Muscle layer of colon (tissue), 2 donors: Measurements from ENCODE around the gene REM2.

Source experiments
- H3K27ac ChIP-seq: one replicate; pipeline ENCODE4 v1.7.0; 2013; ENCODE audit warnings: low read depth, mild to moderate bottlenecking, low read length, moderate library complexity
- H3K27me3 ChIP-seq, 2 donors: one replicate each; pipeline ENCODE4 v1.7.0; 2013; ENCODE audit warnings: low read length in 2 of 2, mild to moderate bottlenecking in 2 of 2; ENCODE audit not compliant: insufficient read depth in 2 of 2, control insufficient read depth in 1 of 2
- H3K36me3 ChIP-seq: one replicate; pipeline ENCODE4 v1.7.0; 2013; ENCODE audit warnings: mild to moderate bottlenecking, low read length; ENCODE audit not compliant: insufficient read depth
- H3K4me1 ChIP-seq: one replicate; pipeline ENCODE4 v1.7.0; 2013; ENCODE audit warnings: mild to moderate bottlenecking, low read length; ENCODE audit not compliant: insufficient read depth
- H3K4me3 ChIP-seq, 2 donors: one replicate each; pipeline ENCODE4 v1.7.0; 2013; ENCODE audit warnings: low read length in 2 of 2, low read depth in 1 of 2, mild to moderate bottlenecking in 1 of 2, moderate library complexity in 1 of 2
- H3K9ac ChIP-seq: one replicate; pipeline ENCODE4 v1.7.0; 2013; ENCODE audit warnings: low read length
- H3K9me3 ChIP-seq: one replicate; pipeline ENCODE4 v1.7.0; 2013; ENCODE audit warnings: mild to moderate bottlenecking, low read length
- donor health status: abdominal sarcoma.
- donor health status: Adenocarcinoma of cecum.

Gene REM2

DNA sequence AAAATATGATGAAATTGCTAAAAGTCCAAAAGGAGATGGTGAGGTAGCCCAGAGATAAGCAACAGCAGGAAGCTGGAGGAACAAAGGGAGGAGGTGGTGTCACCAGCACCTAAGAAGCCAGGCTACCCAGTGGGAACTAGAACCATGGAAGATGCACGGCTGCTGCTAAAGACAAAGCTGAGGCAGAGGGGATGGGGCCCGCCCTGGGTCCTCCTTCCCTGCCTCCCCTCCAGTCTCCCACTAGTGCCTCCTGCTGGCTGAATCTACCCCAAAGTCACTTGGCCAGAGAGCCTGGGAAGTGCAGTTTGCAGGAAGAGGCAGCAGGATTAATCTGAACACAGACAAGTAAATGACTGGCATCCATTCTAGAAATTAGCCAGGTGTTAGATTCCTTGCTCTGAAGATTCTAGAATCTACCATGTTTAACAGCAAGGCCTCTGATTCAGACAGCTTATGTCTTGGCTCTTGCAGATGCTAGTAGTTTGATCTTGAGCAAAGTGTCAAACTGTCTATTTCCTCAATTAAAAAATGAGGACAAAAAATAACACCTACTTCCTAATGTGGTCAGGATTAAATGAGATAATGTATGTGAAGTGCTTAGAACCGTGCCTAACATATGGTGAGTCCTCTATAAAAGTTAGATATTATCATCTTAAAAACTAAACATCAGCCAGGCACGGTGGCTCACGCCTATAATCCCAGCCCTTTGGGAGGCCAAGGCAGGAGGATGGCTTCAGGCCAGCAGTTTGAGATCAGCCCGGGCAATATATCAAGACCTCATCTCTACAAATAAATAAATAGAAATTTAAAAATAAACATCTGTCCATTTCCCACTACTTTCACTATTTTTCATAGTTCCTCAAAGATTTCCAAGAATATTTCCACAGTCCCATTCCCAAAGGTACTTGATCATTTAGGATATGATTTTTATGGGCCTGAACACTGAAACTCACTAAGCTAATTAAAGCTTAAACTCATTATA lies 17.3 kb upstream of the REM2 start:
- Histone ChIP-seq H3K4me1 (peaks cover 7% of the 10 kb centered on the region), H3K9me3 (no peaks in the 10 kb centered on the region), H3K27ac (no peak overlapping the region), H3K4me3 (no peak overlapping the region), H3K9ac (no peak overlapping the region), H3K36me3 (no peaks in the 10 kb centered on the region), H3K27me3 (no peaks in the 10 kb centered on the region)

DNA sequence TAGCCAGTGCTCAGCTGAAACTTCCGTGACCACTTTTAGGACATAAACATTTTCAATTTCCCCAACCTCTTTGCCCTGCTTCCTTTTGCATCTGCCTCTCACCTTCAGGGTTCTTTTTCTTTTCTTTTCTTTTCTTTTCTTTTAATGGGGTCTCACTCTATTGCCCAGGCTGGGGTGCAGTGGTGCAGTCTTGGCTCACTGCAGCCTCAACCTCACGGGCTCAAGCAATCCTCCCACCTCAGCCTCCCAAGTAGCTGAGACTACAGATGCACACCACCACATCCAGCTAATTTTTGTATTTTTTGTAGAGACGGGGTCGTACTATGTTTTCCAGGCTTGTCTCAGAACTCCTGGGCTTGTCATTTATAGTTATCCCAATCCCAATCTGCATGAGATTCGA lies 16.1 kb upstream of the REM2 start:
- H3K4me3 ChIP-seq = no peak overlapping the region
- no peaks in the 10 kb centered on the region for H3K36me3 ChIP-seq
- H3K27ac ChIP-seq = no peak overlapping the region
- no peaks in the 10 kb centered on the region for H3K27me3 ChIP-seq
- H3K9me3 ChIP-seq = no peaks in the 10 kb centered on the region
- no peak overlapping the region for H3K9ac ChIP-seq
- peaks cover 10% of the 10 kb centered on the region for H3K4me1 ChIP-seq

DNA sequence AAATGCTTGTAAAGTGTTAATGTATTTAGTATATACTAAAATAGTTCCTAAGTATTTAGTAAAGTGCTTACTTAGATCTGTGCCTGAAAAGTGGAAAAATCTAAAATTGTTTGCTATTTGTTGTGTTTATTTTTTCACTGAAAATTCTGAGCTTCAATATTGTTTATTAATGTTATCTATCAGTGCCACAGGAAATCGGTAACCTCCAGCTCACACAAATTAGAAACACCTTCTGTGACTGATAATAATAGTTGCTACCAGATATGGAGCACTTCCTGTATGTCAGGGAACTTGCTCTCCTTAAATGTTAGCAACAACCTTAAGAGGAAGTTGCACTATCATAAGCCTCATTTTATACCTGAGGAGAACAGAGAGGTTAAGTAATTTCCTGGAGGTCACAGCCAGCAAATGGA lies 12.2 kb upstream of the REM2 start:
- Histone ChIP-seq H3K27ac (peak overlapping the region; percentile 99), H3K9ac (peak overlapping the region; percentile 90)

DNA sequence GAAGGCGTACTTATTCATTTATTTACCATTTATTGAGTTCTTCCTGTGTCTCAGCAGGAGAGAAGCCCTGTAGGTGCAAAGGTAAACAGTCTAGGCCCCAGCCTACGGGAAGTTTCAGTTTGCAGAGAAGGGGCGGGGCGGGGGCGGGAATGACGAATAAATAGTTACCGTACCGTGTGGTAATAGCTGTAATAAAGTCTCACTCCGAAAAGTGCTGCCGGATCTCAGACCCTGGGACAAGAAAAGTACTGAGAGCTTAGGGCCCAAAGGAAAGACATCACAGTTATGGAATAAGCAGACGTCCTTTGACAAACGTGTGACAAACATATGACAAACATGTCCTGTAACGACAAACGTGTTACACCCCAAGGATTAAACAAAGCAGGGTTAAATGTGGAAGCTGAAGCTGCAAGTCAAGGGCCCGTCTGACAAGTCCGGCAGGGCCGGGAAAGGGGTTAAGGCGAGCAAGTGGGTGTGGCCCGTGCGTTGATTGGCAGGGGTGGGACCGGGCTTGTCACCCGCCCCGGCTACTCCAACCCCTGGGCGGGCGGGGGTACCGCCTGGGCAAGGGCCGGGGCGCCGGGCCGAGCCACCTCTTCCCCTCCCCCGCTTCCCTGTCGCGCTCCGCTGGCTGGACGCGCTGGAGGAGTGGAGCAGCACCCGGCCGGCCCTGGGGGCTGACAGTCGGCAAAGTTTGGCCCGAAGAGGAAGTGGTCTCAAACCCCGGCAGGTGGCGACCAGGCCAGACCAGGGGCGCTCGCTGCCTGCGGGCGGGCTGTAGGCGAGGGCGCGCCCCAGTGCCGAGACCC lies 11.6 kb upstream of the REM2 start, which contains the start of gene LRP10:
LRP10 (plus strand) TSS at position 517 of the 809 bp plus-strand sequence. CDS start 564 bp downstream, outside the sequence.
- Histone ChIP-seq H3K9me3 (no peaks in the 10 kb centered on the region), H3K36me3 (peaks cover 28% of the 10 kb centered on the region), H3K4me3 (peak within 1 kb of the TSS; percentile 88 to 99), H3K9ac (peak within 1 kb of the TSS; percentile 90), H3K27ac (peak within 1 kb of the TSS; percentile 99), H3K4me1 (peaks cover 30% of the 10 kb centered on the region), H3K27me3 (no peaks in the 10 kb centered on the region)

More for the DNA sequence above, 12.2 kb upstream of the REM2 start:
- Histone ChIP-seq H3K4me1 (peaks cover 27% of the 10 kb centered on the region), H3K9me3 (no peaks in the 10 kb centered on the region), H3K27me3 (no peaks in the 10 kb centered on the region), H3K4me3 (peak overlapping the region; percentile 88 to 99), H3K36me3 (peaks cover 22% of the 10 kb centered on the region)

DNA sequence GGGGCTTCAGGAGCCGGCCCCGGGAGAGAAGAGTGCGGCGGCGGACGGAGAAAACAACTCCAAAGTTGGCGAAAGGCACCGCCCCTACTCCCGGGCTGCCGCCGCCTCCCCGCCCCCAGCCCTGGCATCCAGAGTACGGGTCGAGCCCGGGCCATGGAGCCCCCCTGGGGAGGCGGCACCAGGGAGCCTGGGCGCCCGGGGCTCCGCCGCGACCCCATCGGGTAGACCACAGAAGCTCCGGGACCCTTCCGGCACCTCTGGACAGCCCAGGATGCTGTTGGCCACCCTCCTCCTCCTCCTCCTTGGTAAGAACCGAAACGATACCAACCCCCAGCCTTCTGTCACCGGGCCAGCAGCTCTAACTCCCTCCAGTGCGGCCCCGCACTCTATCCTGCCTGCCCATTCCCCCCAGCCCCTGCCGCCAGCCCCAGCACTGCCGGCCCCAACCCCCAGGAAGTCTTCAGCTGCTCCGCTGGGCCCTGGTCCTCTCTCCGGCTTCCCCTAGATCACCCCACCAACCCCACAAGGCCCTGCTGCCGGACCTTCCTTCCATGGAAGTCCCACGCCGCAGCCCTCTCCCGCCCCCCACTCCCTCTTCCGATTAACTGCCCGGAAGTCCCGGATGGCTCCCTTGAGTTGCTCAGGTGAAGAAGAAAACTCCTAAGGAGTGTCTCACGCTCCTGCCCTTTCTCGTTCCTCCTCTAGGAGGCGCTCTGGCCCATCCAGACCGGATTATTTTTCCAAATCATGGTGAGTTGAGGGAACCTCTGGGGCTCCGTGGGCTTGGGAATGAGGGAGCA lies 10.8 kb upstream of the REM2 start:
- H3K27ac ChIP-seq = peak overlapping the region; percentile 99
- H3K4me3 ChIP-seq = peak overlapping the region; percentile 88 to 99
- H3K9ac ChIP-seq = peak overlapping the region; percentile 90
- peaks cover 36% of the 10 kb centered on the region for H3K36me3 ChIP-seq
- H3K4me1 ChIP-seq = peaks cover 31% of the 10 kb centered on the region
- no peaks in the 10 kb centered on the region for H3K9me3 ChIP-seq
- no peaks in the 10 kb centered on the region for H3K27me3 ChIP-seq

DNA sequence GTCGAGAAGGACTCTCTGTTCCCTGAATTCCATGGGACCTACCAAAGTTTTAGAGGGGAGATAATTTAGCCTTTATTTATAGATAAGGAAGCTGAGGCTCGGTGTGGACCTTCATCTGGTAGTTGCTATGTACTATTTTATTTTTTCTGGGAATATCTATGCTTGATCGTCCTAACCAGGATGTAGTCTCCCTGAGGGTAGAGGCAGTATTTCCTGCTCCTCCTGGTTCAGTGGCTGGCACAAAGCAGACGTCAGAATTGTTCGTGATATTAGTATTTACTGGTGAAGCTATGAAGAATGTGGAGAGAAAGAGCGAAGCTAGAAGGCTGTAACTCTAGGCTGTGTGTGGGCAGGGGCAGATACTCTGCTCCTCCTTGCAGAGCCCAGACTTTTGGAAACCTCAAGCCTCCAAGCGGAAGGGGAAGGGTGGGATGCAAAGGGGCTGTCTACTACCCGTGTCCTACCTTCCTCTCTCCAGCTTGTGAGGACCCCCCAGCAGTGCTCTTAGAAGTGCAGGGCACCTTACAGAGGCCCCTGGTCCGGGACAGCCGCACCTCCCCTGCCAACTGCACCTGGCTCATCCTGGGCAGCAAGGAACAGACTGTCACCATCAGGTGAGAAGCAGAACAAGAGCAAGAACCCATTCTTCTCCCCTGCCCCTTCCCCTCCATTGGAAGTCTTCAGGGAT lies 10.0 kb upstream of the REM2 start:
- Histone ChIP-seq H3K9me3 (no peaks in the 10 kb centered on the region), H3K36me3 (peaks cover 44% of the 10 kb centered on the region), H3K27ac (peak overlapping the region; percentile 99)

DNA sequence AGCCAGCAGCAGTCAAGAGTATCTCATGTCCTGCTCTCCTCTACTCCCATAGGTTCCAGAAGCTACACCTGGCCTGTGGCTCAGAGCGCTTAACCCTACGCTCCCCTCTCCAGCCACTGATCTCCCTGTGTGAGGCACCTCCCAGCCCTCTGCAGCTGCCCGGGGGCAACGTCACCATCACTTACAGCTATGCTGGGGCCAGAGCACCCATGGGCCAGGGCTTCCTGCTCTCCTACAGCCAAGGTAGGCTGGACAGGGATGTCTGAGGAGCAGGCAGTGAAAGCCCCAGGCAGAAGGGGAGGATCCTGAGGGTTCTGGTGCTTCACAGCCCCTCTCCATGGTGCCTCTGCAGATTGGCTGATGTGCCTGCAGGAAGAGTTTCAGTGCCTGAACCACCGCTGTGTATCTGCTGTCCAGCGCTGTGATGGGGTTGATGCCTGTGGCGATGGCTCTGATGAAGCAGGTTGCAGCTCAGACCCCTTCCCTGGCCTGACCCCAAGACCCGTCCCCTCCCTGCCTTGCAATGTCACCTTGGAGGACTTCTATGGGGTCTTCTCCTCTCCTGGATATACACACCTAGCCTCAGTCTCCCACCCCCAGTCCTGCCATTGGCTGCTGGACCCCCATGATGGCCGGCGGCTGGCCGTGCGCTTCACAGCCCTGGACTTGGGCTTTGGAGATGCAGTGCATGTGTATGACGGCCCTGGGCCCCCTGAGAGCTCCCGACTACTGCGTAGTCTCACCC lies 7.8 kb upstream of the REM2 start:
- Histone ChIP-seq H3K4me1 (peaks cover 29% of the 10 kb centered on the region), H3K9ac (no peak overlapping the region), H3K27me3 (no peaks in the 10 kb centered on the region), H3K27ac (no peak overlapping the region), H3K9me3 (no peaks in the 10 kb centered on the region), H3K4me3 (no peak overlapping the region), H3K36me3 (peaks cover 57% of the 10 kb centered on the region)

More for the DNA sequence above, 10.0 kb upstream of the REM2 start:
- Histone ChIP-seq H3K4me1 (peaks cover 31% of the 10 kb centered on the region), H3K9ac (peak overlapping the region; percentile 90), H3K27me3 (no peaks in the 10 kb centered on the region), H3K4me3 (peak overlapping the region; percentile 88 to 99)

DNA sequence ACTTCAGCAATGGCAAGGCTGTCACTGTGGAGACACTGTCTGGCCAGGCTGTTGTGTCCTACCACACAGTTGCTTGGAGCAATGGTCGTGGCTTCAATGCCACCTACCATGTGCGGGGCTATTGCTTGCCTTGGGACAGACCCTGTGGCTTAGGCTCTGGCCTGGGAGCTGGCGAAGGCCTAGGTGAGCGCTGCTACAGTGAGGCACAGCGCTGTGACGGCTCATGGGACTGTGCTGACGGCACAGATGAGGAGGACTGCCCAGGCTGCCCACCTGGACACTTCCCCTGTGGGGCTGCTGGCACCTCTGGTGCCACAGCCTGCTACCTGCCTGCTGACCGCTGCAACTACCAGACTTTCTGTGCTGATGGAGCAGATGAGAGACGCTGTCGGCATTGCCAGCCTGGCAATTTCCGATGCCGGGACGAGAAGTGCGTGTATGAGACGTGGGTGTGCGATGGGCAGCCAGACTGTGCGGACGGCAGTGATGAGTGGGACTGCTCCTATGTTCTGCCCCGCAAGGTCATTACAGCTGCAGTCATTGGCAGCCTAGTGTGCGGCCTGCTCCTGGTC lies 7.2 kb upstream of the REM2 start:
- H3K4me3 ChIP-seq = no peak overlapping the region
- H3K4me1 ChIP-seq = peaks cover 22% of the 10 kb centered on the region
- H3K9me3 ChIP-seq = no peaks in the 10 kb centered on the region
- no peak overlapping the region for H3K27ac ChIP-seq
- no peak overlapping the region for H3K9ac ChIP-seq
- H3K27me3 ChIP-seq = no peaks in the 10 kb centered on the region
- H3K36me3 ChIP-seq = peaks cover 57% of the 10 kb centered on the region

DNA sequence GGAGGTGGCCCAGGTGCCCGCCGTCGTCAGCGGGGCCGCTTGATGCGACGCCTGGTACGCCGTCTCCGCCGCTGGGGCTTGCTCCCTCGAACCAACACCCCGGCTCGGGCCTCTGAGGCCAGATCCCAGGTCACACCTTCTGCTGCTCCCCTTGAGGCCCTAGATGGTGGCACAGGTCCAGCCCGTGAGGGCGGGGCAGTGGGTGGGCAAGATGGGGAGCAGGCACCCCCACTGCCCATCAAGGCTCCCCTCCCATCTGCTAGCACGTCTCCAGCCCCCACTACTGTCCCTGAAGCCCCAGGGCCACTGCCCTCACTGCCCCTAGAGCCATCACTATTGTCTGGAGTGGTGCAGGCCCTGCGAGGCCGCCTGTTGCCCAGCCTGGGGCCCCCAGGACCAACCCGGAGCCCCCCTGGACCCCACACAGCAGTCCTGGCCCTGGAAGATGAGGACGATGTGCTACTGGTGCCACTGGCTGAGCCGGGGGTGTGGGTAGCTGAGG lies 6.0 kb upstream of the REM2 start:
- Histone ChIP-seq H3K36me3 (peaks cover 57% of the 10 kb centered on the region), H3K27me3 (no peaks in the 10 kb centered on the region), H3K27ac (no peak overlapping the region), H3K4me3 (no peak overlapping the region), H3K9ac (no peak overlapping the region), H3K9me3 (no peaks in the 10 kb centered on the region), H3K4me1 (peaks cover 21% of the 10 kb centered on the region)
